HUES64 (cell line): ENCODE data around the gene IQGAP2.
A peak's percentile ranks its signal among the peaks of the same experiment; 100 is the strongest.
"Not testable (repeated sequence)": the region's sequence is repeated elsewhere in the genome, so short reads cannot be mapped to it uniquely, and the experiment has no call there.

ENCODE experiments used
- H3K27ac ChIP-seq: 2 replicates; pipeline ENCODE4 v1.7.0; 2013; ENCODE audit warnings: low read depth, low read length, inconsistent platforms
- H3K27me3 ChIP-seq: 2 replicates; pipeline ENCODE4 v1.6.1; 2013; ENCODE audit warnings: mild to moderate bottlenecking, low read length; ENCODE audit not compliant: insufficient read depth
- H3K36me3 ChIP-seq: 2 replicates; pipeline ENCODE4 v1.6.1; 2013; ENCODE audit warnings: mild to moderate bottlenecking, low read length; ENCODE audit not compliant: insufficient read depth
- H3K4me1 ChIP-seq: 2 replicates; pipeline ENCODE4 v1.6.1; 2013; ENCODE audit warnings: mild to moderate bottlenecking, low read length, moderate library complexity; ENCODE audit not compliant: insufficient read depth
- H3K4me3 ChIP-seq: 2 replicates; pipeline ENCODE4 v1.5.1; 2013; ENCODE audit warnings: mild to moderate bottlenecking, low read length, moderate library complexity
- H3K9ac ChIP-seq: 2 replicates; pipeline ENCODE4 v1.6.1; 2013; ENCODE audit warnings: mild to moderate bottlenecking, low read depth, low read length
- H3K9me3 ChIP-seq: 2 replicates; pipeline ENCODE4 v1.6.1; 2013; ENCODE audit warnings: low read depth, low read length; ENCODE audit not compliant: insufficient read depth
- WGBS: fragments of 150-250, 120-280 bp; methylation state at CpG from one replicate; pipeline ENCODE4 v1.1.7; 2013; ENCODE audit warnings: missing lambda C conversion rate; 5-methylcytosine and 5-hydroxymethylcytosine counted together

The IQGAP2 gene

GRCh38 chr5:76723906-76724305 lies 320.8 kb downstream of the IQGAP2 start:
- Histone ChIP-seq H3K4me3 (no peak overlapping the region), H3K27ac (no peak overlapping the region), H3K36me3 (peaks cover 9% of the 10 kb centered on the region), H3K9ac (no peak overlapping the region), H3K27me3 (no peaks in the 10 kb centered on the region), H3K9me3 (peaks cover 7% of the 10 kb centered on the region), H3K4me1 (no peaks in the 10 kb centered on the region; the same call in 1 of the 2 replicates)
- WGBS = no CpG with 5 or more reads among the region's 1 CpG

DNA sequence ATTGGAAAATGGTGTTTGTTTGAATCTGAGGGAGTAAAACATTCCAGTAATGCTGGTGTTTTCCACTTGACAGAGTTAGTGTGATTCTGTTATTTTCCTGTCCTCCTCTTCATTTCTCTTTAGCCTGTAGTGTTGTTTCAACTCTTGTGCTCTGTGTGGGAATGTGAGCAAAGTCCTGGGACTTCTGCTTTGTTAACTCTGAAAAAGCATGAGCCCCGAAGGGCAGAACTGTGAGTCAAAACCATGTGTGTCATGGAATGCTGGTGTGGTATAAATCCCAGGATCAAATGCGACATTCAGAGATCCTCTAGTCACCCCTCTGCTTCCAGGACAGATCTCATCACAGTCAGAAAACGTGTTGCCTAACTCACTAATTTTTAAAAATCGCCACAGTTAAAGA lies 321.8 kb downstream of the IQGAP2 start:
- Histone ChIP-seq H3K27me3 (no peaks in the 10 kb centered on the region), H3K4me1 (no peaks in the 10 kb centered on the region; the same call in 1 of the 2 replicates), H3K9me3 (peaks cover 16% of the 10 kb centered on the region), H3K9ac (no peak overlapping the region), H3K27ac (no peak overlapping the region; the same call in 1 of the 2 replicates), H3K4me3 (no peak overlapping the region), H3K36me3 (peaks cover 14% of the 10 kb centered on the region)
- WGBS = 86% methylated on average over 4 of the region's 4 CpGs

DNA sequence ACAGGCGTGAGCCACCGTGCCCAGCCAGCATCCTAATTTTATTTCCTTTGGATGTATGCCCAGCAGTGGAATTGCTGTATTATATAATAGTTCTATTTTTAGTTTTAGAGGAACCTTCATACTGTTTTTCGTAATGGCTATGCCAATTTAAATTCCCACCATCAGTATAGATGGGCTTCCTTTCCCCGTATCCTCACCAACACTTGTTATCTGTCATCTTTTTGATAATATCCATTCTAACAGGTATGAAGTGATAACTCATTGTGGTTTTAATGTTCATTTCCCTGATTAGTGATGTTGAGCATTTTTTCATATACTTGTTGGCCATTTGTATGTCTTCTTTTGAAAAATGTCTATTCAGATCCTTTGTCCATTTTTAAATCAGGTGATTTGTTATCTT lies 325.9 kb downstream of the IQGAP2 start:
- 100% methylated on average over 2 of the region's 4 CpGs for whole genome bisulfite sequencing
- Histone ChIP-seq H3K4me3 (no peak overlapping the region), H3K27me3 (no peaks in the 10 kb centered on the region), H3K27ac (no peak overlapping the region), H3K4me1 (no peaks in the 10 kb centered on the region; the same call in 1 of the 2 replicates), H3K9me3 (peaks cover 22% of the 10 kb centered on the region), H3K36me3 (peaks cover 46% of the 10 kb centered on the region), H3K9ac (no peak overlapping the region)

GRCh38 chr5:76729373-76730290 lies 326.5 kb downstream of the IQGAP2 start:
- 97% methylated on average over 5 of the region's 5 CpGs for WGBS
- H3K4me1 ChIP-seq = no peaks in the 10 kb centered on the region; the same call in 1 of the 2 replicates
- no peak overlapping the region for H3K4me3 ChIP-seq
- peaks cover 22% of the 10 kb centered on the region for H3K9me3 ChIP-seq
- H3K36me3 ChIP-seq = peaks cover 52% of the 10 kb centered on the region
- H3K27ac ChIP-seq = no peak overlapping the region
- H3K27me3 ChIP-seq = no peaks in the 10 kb centered on the region
- H3K9ac ChIP-seq = no peak overlapping the region

- 95% methylated on average over 15 of the region's 15 CpGs for WGBS
- Histone ChIP-seq H3K27me3 (no peaks in the 10 kb centered on the region), H3K9me3 (peaks cover 22% of the 10 kb centered on the region), H3K4me3 (no peak overlapping the region), H3K36me3 (peaks cover 49% of the 10 kb centered on the region), H3K27ac (no peak overlapping the region), H3K9ac (no peak overlapping the region), H3K4me1 (no peaks in the 10 kb centered on the region)
Measured at GRCh38 chr5:76732405-76733048, 329.4 kb downstream of the IQGAP2 start.

GRCh38 chr5:76733049-76733417 lies 329.9 kb downstream of the IQGAP2 start:
- H3K4me1 ChIP-seq = no peaks in the 10 kb centered on the region
- no peak overlapping the region for H3K4me3 ChIP-seq
- H3K27ac ChIP-seq = no peak overlapping the region
- H3K9ac ChIP-seq = no peak overlapping the region
- 95% methylated on average over 13 of the region's 13 CpGs for WGBS
- peaks cover 21% of the 10 kb centered on the region for H3K9me3 ChIP-seq
- no peaks in the 10 kb centered on the region for H3K27me3 ChIP-seq
- peaks cover 48% of the 10 kb centered on the region for H3K36me3 ChIP-seq

GRCh38 chr5:76735762-76736545 lies 332.9 kb downstream of the IQGAP2 start:
- Histone ChIP-seq H3K9me3 (no peaks in the 10 kb centered on the region), H3K9ac (no peak overlapping the region), H3K36me3 (peaks cover 29% of the 10 kb centered on the region), H3K27me3 (no peaks in the 10 kb centered on the region), H3K4me3 (no peak overlapping the region), H3K27ac (peak overlapping the region; percentile 9; the same call in 1 of the 2 replicates), H3K4me1 (0 out of 2 replicates have a peak, but pooled peaks cover 3% of the 10 kb centered on the region)
- 82% methylated on average over 4 of the region's 4 CpGs for WGBS

GRCh38 chr5:76736679-76737556 lies 333.8 kb downstream of the IQGAP2 start:
- H3K27me3 ChIP-seq = no peaks in the 10 kb centered on the region

DNA sequence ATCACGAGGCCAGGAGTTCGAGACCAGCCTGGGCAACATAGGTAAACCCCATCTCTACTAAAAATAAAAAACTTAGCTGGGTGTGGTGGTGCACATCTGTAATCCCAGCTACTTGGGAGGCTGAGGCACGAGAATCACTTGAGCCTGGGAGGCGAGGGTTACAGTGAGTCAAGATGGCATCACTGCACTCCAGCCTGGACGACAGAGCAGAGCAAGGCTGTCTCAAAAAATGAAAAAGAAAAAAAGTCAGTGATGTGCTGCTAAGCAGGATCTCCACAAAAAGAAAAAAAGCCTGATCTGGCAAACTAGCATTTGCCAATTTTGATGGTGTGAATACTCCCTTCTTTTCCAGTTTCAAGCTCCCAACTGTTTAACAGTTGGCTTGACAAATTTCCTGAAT lies 334.8 kb downstream of the IQGAP2 start:
- WGBS = 90% methylated on average over 5 of the region's 5 CpGs
- H3K4me3 ChIP-seq = no peak overlapping the region
- peaks cover 6% of the 10 kb centered on the region; the same call in 1 of the 2 replicates for H3K4me1 ChIP-seq
- no peak overlapping the region for H3K9ac ChIP-seq
- no peaks in the 10 kb centered on the region for H3K9me3 ChIP-seq
- H3K27me3 ChIP-seq = no peaks in the 10 kb centered on the region
- no peak overlapping the region for H3K27ac ChIP-seq
- H3K36me3 ChIP-seq = peaks cover 19% of the 10 kb centered on the region

More at GRCh38 chr5:76736679-76737556, 333.8 kb downstream of the IQGAP2 start:
- WGBS = 90% methylated on average over 6 of the region's 6 CpGs
- no peak overlapping the region for H3K4me3 ChIP-seq
- H3K27ac ChIP-seq = no peak overlapping the region
- no peaks in the 10 kb centered on the region for H3K9me3 ChIP-seq
- peaks cover 27% of the 10 kb centered on the region for H3K36me3 ChIP-seq
- no peak overlapping the region for H3K9ac ChIP-seq
- H3K4me1 ChIP-seq = 0 out of 2 replicates have a peak, but pooled peaks cover 3% of the 10 kb centered on the region

- not testable (repeated sequence) for H3K27ac ChIP-seq, H3K9me3 ChIP-seq, H3K27me3 ChIP-seq, H3K4me1 ChIP-seq, H3K9ac ChIP-seq, H3K36me3 ChIP-seq, H3K4me3 ChIP-seq
- WGBS = 95% methylated on average over 3 of the region's 4 CpGs
Measured at GRCh38 chr5:76741506-76741905, 338.4 kb downstream of the IQGAP2 start.
